Left ventricle myocardium inferior (tissue), 1 donor: Measurements from ENCODE around the gene NEK2. TPM values are rescaled to one million over a fixed set of nuclear protein-coding genes. Genes with fewer than 3 reads are reported as not detected.
A peak's percentile ranks its signal among the peaks of the same experiment; 100 is the strongest.
"Not testable (repeated sequence)": the region's sequence is repeated elsewhere in the genome, so short reads cannot be mapped to it uniquely, and the experiment has no call there.

Experiments
- DNase-seq: peaks from one replicate; pipeline ENCODE4 v3.0.0-alpha.2; 2020
- H3K27ac ChIP-seq: fragments of 200-600 bp; replicated peaks from 2 replicates; pipeline ENCODE4 v1.8.0; 2021
- H3K27me3 ChIP-seq: fragments of 200-600 bp; 2 replicates; pipeline ENCODE4 v1.8.0; 2021; ENCODE audit warnings: low read depth
- H3K36me3 ChIP-seq: fragments of 200-600 bp; 2 replicates; pipeline ENCODE4 v1.8.0; 2021
- H3K4me1 ChIP-seq: fragments of 200-600 bp; 2 replicates; pipeline ENCODE4 v1.8.0; 2021
- H3K4me3 ChIP-seq: fragments of 200-600 bp; 2 replicates; pipeline ENCODE4 v1.8.0; 2021; ENCODE audit warnings: mild to moderate bottlenecking, moderate library complexity
- H3K9me3 ChIP-seq: fragments of 200-600 bp; replicated peaks from 2 replicates; pipeline ENCODE4 v1.8.0; 2021
- intact Hi-C: fragments of 100-400 bp; cut with micrococcal nuclease; formaldehyde crosslinking; loops from one replicate; pipeline ENCODE4 v1.11.0; 2022
- total RNA-seq: library from RNA; stranded (reverse); fragmentation: NEBNext Ultra II Directional; extraction: Animal tissue kit (Norgen Biotek cat#: 25700); gene quantifications from one replicate; pipeline ENCODE4 v1.2.1, GENCODE V29; 2021
- TF ChIP-seq, protein P1 (sequence below): fragments of 200-600 bp; IDR thresholded peaks from 2 replicates; pipeline ENCODE4 v1.8.0; 2021; ENCODE audit warnings: antibody characterized with exemption, mild to moderate bottlenecking, borderline replicate concordance
- donor health status: DM: no; HTN: yes; CAD: no; lungs with severe emphysema.

Gene NEK2
- total RNA-seq, 1 donor from 2014 or later: 0.19 TPM

DNA sequence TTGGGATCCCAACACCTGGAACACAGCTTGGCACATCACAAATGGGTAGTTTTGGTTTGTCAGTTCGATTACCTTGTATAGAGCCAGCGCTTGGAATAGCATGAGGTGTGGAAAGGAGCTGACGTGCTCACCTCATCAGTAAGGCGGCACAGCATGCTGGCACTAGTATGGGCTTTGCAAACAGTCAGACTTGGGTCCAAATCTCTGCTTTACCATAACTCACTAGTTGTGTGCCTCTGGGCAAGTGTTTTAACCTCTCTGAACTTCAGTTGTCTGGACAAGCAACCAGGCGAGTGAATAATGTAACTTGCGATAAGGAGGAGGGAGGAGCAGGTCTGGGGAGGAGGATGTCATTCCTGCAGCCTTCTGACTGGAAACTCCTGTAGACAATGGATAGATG is 26.3 kb upstream of the NEK2 start:
- TF ChIP-seq, protein P1, sequence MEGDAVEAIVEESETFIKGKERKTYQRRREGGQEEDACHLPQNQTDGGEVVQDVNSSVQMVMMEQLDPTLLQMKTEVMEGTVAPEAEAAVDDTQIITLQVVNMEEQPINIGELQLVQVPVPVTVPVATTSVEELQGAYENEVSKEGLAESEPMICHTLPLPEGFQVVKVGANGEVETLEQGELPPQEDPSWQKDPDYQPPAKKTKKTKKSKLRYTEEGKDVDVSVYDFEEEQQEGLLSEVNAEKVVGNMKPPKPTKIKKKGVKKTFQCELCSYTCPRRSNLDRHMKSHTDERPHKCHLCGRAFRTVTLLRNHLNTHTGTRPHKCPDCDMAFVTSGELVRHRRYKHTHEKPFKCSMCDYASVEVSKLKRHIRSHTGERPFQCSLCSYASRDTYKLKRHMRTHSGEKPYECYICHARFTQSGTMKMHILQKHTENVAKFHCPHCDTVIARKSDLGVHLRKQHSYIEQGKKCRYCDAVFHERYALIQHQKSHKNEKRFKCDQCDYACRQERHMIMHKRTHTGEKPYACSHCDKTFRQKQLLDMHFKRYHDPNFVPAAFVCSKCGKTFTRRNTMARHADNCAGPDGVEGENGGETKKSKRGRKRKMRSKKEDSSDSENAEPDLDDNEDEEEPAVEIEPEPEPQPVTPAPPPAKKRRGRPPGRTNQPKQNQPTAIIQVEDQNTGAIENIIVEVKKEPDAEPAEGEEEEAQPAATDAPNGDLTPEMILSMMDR: no peak
- Histone ChIP-seq H3K36me3 (no peaks in the 10 kb centered on the region), H3K4me1 (peaks cover 19% of the 10 kb centered on the region), H3K27me3 (peaks cover 7% of the 10 kb centered on the region), H3K4me3 (no peak overlapping the region), H3K9me3 (no peaks in the 10 kb centered on the region), H3K27ac (no peak overlapping the region)
- no peak for DNase-seq
- intact Hi-C loops: no loop called here

DNA sequence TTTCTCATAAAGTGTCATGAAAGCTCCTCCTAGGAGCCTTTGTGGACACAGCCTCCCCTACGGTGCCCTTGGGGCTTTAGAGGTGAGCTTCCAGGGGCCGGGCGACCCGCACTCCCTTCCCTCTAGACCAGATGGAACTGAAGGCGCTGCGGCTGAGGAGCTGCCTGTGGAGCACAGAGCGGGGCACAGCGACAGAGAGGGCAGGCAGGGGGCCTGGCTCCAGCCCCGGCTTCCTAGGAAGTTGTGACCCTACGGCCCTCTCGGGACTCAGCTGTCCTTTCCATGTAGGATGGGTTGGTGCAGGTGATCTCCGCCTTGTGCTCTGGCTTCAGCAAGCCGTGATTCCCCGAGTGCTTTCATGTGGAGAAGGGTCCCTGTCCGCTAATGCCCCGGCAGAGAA is 23.6 kb upstream of the NEK2 start:
- no peak for DNase-seq
- intact Hi-C loops: loop anchor here (5.0 kb wide), 1 partner anchor 133 kb away; the partner anchor contains the start of gene LPGAT1

GRCh38 chr1:211698161-211699026 is 23.0 kb upstream of the NEK2 start:
- H3K36me3 ChIP-seq: no peaks in the 10 kb centered on the region
- H3K4me3 ChIP-seq: peak overlapping the region; percentile 34
- intact Hi-C loops: loop anchor here (5.0 kb wide), 1 partner anchor 134 kb away; the partner anchor contains the start of gene LPGAT1
- H3K4me1 ChIP-seq: peaks cover 11% of the 10 kb centered on the region
- TF ChIP-seq, protein P1: peak; percentile 97
- peaks cover 7% of the 10 kb centered on the region for H3K27me3 ChIP-seq
- peak; percentile 75 for DNase-seq
- H3K9me3 ChIP-seq: no peaks in the 10 kb centered on the region
- no peak overlapping the region for H3K27ac ChIP-seq

More for the DNA sequence above, 23.6 kb upstream of the NEK2 start:
- Histone ChIP-seq H3K36me3 (no peaks in the 10 kb centered on the region), H3K4me1 (peaks cover 11% of the 10 kb centered on the region), H3K27me3 (peaks cover 7% of the 10 kb centered on the region), H3K4me3 (peak overlapping the region; percentile 34), H3K27ac (no peak overlapping the region), H3K9me3 (no peaks in the 10 kb centered on the region)
- TF ChIP-seq, protein P1: no peak

DNA sequence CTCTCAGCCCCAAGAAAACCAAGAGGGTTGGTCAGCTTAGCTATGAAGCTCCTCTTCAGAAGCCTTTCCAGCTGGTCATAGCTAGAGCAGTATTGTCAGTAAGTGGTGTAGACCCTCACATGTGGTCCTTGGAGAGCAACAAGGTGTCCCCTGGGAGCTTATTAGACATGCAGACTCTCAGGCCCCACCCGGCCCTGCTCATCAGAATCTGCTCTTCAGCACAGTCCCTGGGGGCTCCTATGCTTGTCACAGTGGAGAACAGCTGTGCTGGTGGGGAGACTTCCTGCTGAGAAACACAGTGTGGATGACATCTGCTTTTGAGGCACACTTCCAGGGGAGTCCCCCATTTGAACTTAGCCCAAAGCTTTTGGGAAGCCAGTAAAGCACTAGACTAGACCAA is 21.9 kb upstream of the NEK2 start:
- H3K27ac ChIP-seq: no peak overlapping the region
- DNase-seq: no peak
- peaks cover 11% of the 10 kb centered on the region for H3K4me1 ChIP-seq
- intact Hi-C loops: loop anchor here (5.0 kb wide), 1 partner anchor 135 kb away; the partner anchor contains the start of gene LPGAT1
- no peaks in the 10 kb centered on the region for H3K9me3 ChIP-seq
- H3K27me3 ChIP-seq: peaks cover 7% of the 10 kb centered on the region
- TF ChIP-seq, protein P1: no peak
- H3K36me3 ChIP-seq: no peaks in the 10 kb centered on the region
- no peak overlapping the region for H3K4me3 ChIP-seq

GRCh38 chr1:211695135-211695816 is 19.9 kb upstream of the NEK2 start:
- no peaks in the 10 kb centered on the region for H3K36me3 ChIP-seq
- no peaks in the 10 kb centered on the region for H3K9me3 ChIP-seq
- no peak overlapping the region for H3K4me3 ChIP-seq
- H3K27me3 ChIP-seq: peaks cover 7% of the 10 kb centered on the region
- TF ChIP-seq, protein P1: no peak
- intact Hi-C loops: loop anchor here (5.0 kb wide), 1 partner anchor 137 kb away; the partner anchor contains the start of gene LPGAT1
- H3K27ac ChIP-seq: no peak overlapping the region
- no peak for DNase-seq
- peaks cover 11% of the 10 kb centered on the region for H3K4me1 ChIP-seq

GRCh38 chr1:211693911-211694310 is 18.5 kb upstream of the NEK2 start:
- H3K4me1 ChIP-seq, H3K27me3 ChIP-seq, intact Hi-C loops, DNase-seq, H3K9me3 ChIP-seq, H3K4me3 ChIP-seq, H3K36me3 ChIP-seq, H3K27ac ChIP-seq: not testable (repeated sequence)
